Measurements from ENCODE around the gene ACAA2.
A peak's percentile ranks its signal among the peaks of the same experiment; 100 is the strongest.
"Not testable (repeated sequence)": the region's sequence is repeated elsewhere in the genome, so short reads cannot be mapped to it uniquely, and the experiment has no call there.

ACAA2 gene

DNA sequence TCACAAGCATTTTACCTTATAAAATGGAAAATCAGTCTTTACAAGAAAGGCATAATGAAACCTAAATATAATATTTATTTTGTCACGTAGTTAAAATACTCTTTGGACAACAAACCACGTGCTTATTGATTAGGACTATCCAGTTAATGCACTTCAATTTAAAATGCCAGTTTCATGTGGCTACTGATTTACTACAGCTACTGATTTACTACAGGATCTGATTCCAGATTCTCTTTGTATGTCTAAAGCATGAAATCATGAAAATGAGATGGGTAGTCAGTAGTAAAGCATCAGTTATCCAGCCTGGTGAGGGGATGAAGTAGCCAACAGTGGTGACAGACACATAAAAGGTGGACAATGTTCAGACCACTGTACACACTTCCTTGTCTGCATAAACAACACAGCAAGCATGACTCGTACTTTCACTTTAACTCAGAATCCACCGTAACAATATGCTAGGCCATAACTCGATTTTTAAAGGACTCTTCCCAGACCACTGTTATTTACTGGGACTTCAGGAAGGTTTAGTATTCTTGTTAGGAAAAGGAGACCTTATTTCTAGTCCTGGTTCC lies 24.9 kb downstream of the ACAA2 start:
- TF ChIP-seq, protein P1, sequence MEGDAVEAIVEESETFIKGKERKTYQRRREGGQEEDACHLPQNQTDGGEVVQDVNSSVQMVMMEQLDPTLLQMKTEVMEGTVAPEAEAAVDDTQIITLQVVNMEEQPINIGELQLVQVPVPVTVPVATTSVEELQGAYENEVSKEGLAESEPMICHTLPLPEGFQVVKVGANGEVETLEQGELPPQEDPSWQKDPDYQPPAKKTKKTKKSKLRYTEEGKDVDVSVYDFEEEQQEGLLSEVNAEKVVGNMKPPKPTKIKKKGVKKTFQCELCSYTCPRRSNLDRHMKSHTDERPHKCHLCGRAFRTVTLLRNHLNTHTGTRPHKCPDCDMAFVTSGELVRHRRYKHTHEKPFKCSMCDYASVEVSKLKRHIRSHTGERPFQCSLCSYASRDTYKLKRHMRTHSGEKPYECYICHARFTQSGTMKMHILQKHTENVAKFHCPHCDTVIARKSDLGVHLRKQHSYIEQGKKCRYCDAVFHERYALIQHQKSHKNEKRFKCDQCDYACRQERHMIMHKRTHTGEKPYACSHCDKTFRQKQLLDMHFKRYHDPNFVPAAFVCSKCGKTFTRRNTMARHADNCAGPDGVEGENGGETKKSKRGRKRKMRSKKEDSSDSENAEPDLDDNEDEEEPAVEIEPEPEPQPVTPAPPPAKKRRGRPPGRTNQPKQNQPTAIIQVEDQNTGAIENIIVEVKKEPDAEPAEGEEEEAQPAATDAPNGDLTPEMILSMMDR (IDR thresholded peaks at IDR 0.05; ENCODE audit: low read depth, low read length, missing control alignments), result no peak
- no peak for DNase-seq (ENCODE audit: low read depth)
- in situ Hi-C loops (cut with HindIII; ENCODE audit: low sequenced_read_pairs), result no loop called here
- no peak overlapping the region for H3K4me3 ChIP-seq (ENCODE audit: low read depth, low read length)

DNA sequence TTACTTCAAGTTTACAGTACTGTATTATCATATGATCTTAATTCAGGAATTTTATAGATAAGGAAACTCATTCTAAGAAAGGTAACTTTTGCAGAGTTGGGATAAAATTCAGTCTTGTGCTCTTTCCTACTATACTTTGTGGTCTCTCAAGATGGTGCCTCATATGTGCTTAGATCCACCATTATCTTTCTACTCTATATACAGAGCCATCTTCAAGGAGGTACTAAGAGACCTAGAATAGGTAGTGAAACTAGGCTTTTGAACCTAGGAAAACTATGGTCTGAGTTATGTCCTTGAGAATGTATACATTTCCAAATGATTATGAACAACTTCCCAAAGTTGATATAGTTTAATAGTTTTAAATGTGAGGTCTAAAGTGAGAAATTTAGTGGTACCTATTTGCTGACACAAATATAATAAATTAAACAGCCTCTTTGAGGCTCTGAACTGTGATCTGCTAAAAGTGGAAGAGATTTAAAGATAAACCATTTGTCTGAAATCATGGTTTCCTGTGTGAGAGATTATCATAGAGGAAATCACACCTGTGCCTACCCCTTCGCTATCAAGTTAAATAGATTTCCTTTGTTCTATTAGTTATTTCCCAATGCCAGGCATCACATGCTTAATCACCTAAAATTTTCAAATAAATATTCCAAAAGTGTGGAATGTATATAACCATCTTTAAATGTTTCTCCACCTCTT lies 27.2 kb downstream of the ACAA2 start:
- H3K4me3 ChIP-seq (ENCODE audit: low read depth, low read length), result no peak overlapping the region
- DNase-seq (ENCODE audit: low read depth), result no peak
- TF ChIP-seq, protein P1 (IDR thresholded peaks at IDR 0.05; ENCODE audit: low read depth, low read length, missing control alignments), result no peak
- in situ Hi-C loops (cut with HindIII; ENCODE audit: low sequenced_read_pairs), result no loop called here

DNA sequence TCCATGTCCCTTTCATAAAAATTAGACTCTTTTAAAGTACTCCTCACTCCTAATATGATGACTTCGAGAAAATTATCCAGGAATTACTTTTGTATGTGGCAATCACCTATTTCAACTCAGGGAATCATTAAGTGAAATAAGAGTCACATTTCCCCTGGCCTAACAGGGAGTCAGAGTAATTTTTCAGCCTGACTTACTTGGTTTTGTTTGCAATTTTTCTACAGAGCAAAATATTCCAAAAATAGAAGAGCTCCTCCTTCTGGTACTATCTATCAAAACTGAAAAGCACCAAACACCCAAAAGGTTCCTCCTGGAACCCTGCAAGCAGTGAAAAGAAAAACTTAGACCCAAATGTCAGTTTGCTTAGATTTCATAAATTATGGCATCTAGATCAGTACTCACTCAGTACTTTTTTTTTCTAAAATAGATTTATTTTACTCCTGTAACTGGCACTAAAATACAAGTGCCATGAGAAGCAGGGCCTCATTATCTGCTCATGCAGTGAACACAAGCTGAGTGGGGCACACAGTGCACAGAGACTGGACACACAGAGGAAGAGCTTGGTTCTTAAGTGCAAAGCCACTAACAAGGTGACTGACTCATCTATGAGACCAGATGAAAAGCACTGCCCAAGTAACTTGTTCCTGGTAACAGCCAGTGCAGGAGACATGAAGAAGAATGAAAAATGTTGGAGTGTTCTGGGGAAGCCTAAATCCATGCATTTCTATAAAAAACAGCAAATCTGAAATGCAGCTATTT lies 28.7 kb downstream of the ACAA2 start:
- in situ Hi-C loops (cut with HindIII; ENCODE audit: low sequenced_read_pairs), result no loop called here
- TF ChIP-seq, protein P1 (IDR thresholded peaks at IDR 0.05; ENCODE audit: low read depth, low read length, missing control alignments), result peak; percentile 30
- H3K4me3 ChIP-seq (ENCODE audit: low read depth, low read length), result no peak overlapping the region
- no peak for DNase-seq (ENCODE audit: low read depth)

DNA sequence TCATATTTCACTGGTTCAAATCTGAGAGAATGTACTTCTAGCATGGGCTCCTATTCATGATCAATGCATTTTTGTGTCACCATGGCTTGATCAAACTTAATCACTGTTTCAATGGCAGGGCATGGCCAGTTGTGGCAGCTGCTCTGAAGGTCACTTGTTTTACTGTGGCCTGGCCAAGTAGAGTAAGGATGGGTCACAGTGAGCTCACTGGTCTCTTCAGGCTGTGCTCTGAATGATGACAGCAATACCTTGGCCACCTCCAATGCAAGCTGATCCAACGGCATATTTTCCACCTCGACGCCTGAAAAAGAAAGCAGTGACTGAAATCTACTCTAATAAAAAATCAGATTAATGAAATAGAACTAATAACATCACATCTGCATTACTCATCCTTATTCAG lies 29.7 kb downstream of the ACAA2 start:
- DNase-seq (ENCODE audit: low read depth); in situ Hi-C loops (cut with HindIII; ENCODE audit: low sequenced_read_pairs); H3K4me3 ChIP-seq (ENCODE audit: low read depth, low read length): not testable (repeated sequence)

DNA sequence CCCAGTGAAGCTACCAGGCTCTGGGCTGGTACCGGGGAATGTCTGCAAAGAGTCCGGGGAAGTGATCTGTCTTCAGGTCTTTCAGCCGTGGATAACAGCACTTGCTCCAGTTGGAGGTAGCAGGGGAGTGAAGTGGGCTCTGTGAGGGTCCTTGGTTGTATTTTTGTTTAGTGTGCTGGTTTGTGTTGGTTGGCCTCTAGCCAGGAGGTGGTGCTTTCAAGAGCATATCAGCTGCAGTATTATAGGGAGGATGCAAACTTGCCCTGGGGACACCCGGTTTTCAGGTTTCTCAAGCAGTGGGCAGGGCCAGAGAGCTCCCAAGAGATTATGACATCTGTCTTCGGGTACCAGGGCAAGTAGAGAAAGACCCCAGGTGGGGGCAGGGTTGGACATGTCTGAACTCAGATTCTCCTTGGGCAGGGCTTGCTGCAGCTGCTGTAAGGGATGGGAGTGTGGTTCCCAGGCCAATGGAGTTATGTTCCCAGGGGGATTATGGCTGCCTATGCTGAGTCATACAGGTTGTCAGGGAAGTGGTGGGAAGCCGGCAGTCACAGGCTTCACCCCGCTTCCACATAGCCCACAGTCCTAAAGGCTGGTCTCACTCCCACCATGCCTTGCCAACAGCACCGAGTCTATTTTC lies 34.4 kb downstream of the ACAA2 start:
- DNase-seq (ENCODE audit: low read depth), result no peak
- in situ Hi-C loops (cut with HindIII; ENCODE audit: low sequenced_read_pairs), result no loop called here
- TF ChIP-seq, protein P1 (IDR thresholded peaks at IDR 0.05; ENCODE audit: low read depth, low read length, missing control alignments), result no peak
- no peak overlapping the region for H3K4me3 ChIP-seq (ENCODE audit: low read depth, low read length)

DNA sequence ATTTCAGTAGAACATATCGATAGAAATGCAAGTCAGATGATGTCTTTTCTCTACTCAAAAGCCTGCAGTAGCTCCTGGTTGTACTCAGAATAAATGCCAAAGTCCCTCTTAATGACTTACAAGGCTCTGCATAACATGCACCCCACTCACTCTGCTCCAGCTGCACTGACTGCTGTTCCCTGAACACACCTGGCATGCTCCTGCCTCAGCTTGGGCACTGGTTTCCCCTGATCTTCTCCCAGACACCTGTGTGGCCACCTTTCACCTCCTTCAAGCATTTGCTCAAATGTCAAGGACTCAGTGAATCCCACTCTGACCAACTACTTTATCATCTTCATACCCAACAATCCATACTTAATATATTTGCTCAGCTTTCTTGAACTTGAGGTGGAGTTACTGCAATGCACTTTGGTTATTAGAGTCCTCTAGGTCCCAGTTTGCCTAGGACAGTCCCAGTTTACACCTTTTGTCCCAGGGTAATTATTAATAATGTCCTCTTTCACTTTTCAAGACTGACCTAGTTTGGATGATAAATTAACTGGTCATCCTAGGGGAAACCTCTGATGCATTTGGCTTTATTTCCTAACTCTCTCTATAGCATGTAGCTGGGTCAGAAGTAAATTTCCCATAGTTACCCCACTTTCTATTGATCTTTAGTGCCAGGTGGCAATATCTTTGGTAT lies 44.1 kb downstream of the ACAA2 start:
- DNase-seq (ENCODE audit: low read depth), result no peak
- H3K4me3 ChIP-seq (ENCODE audit: low read depth, low read length), result no peak overlapping the region
- in situ Hi-C loops (cut with HindIII; ENCODE audit: low sequenced_read_pairs), result no loop called here
- TF ChIP-seq, protein P1 (IDR thresholded peaks at IDR 0.05; ENCODE audit: low read depth, low read length, missing control alignments), result no peak

All from astrocyte of the cerebellum (primary cell).